Measurements from ENCODE around the gene RNF212B.
"Not testable (repeated sequence)": the region's sequence is repeated elsewhere in the genome, so short reads cannot be mapped to it uniquely, and the experiment has no call there.

Gene RNF212B

GRCh38 chr14:23237772-23238594, at the start of gene RNF212B:
RNF212B (plus strand) TSS chr14:23237936; CDS start chr14:23240346, 2,410 bp downstream.
- DNase-seq: peak; percentile 92

- no peak for DNase-seq
Observed at GRCh38 chr14:23193432-23193831, 44.3 kb upstream of the RNF212B start.

- DNase-seq: no peak
Observed at GRCh38 chr14:23195552-23196101, 42.1 kb upstream of the RNF212B start.

GRCh38 chr14:23196487-23196886, 41.2 kb upstream of the RNF212B start:
- not testable (repeated sequence) for DNase-seq

- not testable (repeated sequence) for DNase-seq
Observed at GRCh38 chr14:23199141-23199540, 38.6 kb upstream of the RNF212B start.

DNA sequence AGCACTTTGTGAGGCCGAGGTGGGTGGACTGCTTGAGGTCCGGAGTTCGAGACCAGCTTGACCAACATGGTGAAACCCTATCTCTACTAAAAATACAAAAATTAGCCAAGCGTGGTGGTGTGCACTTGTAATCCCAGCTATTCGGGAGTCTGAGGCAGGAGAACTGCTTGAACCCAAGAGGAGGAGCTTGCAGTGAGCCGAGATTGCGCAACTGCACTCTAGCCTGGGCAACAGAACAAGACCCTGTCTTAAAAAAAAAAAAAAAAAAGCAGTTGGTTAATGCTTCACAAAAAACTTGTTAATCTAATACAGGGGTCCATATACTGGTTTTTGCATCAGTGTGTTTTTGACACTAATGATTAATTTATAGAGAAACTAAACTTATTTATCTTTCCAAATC, 35.7 kb upstream of the RNF212B start:
- DNase-seq: no peak

DNA sequence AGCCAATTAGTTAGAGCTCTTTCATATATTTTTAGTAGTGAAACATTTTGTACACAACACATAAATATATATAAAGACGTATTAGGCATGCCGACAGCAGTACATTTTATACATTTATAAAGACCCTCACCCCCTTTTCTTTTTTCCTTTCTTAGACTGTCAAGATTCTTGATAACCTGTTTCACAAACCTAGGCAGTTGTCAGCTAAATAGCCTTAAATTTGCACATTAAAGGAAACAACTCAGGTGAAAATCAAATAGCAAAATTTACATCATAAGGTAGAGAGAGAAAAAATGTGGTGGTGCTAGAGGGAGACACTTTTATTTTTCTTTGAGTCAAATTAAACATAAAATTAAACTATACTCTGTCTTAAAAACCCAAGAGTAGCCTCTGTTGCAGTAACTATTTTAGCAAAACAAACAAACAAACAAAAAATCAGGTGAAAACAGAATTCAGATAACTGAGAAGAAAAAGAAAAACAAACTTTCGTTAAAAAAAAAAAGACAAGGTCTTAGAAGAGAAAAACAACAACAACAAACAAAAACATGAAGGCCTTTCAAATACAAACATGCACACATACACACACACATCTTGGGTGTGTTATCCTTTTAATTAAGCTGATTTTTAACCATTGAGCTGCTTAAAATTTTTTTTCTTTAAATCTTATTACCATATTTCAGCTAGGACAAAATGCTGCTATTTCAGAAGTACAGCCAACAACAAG, 31.2 kb upstream of the RNF212B start:
- no peak for DNase-seq

DNA sequence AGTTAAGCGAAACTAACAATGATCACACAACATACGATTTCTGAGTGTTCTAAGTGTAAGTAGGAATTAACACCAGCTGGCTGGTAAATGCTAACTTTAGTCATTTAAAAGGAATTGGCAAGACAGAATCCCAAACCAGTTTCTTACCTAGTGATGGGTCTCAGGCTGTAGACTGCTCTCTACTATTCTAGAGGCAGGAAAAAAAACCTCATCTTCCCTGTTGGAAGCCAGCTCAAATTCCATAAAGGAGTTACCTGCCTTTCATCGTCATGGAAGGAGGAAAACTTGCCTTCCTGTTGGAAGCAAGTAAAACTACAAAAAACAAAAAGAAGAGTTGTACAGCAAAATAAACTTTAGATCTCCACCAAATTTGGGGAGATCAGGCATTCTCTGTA, 30.6 kb upstream of the RNF212B start:
- DNase-seq: no peak

DNA sequence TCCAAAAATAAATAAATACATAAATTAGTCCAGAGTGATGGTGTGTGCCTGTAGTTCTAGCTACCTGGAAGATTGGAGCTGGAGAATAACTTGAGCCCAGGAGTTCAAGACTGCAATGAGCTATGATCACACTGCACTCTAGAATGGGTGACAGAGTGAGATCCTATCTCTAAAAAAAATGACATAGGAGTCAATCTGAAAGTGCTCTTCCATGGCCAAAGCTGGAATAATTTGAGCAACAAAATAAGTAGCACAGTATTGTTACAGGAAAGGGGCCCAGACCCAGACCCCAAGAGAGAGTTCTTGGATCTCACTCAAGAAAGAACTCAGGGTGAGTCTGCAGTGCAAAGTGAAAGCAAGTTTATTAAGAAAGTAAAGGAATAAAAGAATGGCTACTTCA, 29.4 kb upstream of the RNF212B start:
- no peak for DNase-seq

GRCh38 chr14:23209651-23210423, 27.9 kb upstream of the RNF212B start:
- DNase-seq: no peak

DNA sequence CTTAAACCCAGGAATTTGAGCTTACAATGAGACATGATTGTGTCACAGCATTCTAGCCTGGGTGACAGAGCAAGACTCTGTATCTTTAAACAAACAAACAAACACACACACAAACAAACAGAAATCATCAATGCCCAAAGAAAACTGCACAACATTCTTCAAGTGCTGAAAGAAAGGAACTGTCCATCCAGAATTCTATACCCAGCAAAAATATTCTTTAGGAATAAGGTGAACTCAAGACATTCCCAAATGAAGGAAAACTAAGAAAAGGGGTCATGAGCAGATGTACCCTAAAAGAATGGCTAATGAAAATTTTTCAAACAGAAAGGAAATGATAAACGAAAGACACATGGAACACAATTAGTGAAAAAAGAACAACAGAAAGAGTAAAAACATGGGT, 22.3 kb upstream of the RNF212B start:
- no peak for DNase-seq

DNA sequence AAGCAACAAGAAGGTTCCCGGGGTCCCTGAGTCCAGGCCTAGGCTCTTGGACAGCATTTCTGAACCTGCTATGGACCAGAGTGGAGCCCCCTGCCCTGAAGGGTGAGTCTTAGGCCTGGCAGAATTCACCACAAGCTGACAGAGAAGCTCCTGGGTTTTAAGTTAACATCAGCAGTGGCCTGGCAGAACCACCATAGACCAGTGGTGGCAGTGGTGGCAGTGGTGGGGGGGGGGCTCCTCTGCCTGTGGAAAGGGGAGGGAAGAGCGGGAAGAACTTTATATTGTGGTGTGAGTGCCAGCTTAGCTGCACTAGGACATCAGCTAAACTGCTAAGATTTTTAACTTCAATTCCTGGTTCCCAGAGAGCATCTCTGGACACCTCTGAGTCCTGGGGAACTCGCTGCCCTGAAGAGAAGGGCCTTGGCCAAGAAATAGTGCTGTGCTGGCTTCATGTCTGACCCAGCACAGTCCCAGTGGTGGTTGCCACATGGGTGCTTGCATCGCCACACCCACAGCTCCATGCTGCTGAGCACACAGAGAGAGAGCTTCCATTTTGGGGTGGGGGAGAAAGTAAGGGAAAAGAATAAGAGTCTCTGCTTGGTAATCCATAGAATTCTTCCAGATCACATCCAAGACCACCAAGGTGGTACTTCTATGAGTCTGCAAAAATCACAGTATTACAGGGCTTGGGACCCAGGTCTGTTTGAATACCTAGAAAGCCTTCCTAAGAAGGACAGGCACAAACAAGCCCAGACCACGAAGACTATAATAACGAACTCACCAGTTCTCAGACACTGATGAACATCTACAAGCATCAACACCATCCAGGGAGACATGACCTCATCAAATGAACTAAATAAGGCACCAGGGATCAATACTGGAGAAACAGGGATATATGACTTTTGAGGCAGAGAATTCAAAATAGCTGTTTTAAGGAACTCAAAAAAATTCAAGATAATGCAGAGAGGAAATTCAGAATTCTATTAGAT, 20.4 kb upstream of the RNF212B start:
- DNase-seq: no peak

DNA sequence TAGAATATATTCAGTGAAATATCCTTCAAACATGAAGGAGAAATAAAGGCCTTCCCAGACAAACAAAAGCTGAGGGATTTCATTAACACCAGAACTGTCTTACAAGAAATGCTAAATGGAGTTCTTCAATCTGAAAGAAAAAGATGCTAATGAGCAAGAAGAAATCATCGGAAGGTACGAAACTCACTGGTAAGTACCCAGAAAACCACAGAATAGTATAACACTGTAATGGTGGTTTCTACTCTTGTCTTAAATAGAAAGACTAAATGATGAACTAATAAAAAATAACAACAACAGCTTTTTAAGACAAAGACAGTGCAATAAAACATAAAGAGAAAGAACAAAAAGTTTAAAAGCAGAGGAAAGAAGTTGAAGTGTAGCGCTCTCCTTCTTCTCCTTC, 18.7 kb upstream of the RNF212B start:
- DNase-seq: no peak

DNA sequence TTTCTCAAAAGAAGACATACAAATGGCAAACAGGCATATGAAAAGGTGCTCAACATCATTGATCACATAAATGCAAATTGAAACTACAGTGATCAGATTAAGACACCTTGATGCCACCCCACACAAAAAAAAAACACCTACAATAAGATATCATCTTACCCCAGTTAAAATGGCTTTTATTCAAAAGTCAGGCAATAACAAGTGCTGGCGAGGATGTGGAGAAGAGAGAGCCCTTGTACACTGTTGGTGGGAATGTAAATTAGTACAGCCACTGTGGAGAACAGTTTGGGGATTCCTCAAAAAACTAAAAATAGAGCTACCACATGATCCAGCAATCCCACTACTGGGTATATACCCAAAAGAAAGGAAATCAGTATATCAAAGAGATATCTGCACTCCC, 12.8 kb upstream of the RNF212B start:
- not testable (repeated sequence) for DNase-seq

GRCh38 chr14:23227566-23227965, 10.2 kb upstream of the RNF212B start:
- no peak for DNase-seq

DNA sequence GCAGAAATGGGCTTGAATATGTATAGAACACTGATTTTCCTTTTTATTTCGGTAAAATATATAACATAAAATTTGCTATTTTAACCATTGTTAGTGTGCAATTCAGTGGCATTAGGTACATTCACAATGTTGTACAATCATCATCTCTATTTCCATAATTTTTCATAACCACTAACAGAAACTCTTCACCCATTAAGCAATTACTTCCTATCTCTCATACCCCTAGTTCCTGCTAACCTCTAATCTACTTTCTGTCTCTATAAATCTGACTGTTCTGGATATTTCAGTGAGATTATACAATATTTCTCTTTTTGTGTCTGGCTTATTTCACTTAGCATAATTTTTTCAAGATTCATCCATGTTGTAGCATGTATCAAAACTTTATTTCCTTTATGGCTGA, 8.9 kb upstream of the RNF212B start:
- DNase-seq: no peak

DNA sequence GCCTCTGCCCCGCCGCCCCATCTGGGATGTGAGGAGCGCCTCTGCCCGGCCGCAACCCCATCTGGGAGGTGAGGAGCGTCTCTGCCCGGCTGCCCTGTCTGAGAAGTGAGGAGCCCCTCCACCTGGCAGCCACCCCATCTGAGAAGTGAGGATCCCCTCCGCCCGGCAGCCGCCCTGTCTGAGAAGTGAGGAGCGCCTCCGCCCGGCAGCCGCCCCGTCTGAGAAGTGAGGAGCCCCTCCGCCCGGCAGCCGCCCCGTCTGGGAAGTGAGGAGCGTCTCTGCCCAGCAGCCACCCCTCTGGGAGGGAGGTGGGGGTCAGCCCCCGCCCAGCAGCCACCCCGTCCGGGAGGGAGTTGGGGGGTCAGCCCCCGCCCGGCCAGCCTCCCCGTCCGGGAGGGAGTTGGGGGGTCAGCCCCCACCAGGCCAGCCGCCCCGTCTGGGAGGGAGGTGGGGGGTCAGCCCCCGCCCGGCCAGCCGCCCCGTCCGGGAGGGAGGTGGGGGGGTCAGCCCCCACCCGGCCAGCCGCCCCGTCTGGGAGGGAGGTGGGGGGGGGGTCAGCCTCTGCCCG, 5.4 kb upstream of the RNF212B start:
- not testable (repeated sequence) for DNase-seq

DNA sequence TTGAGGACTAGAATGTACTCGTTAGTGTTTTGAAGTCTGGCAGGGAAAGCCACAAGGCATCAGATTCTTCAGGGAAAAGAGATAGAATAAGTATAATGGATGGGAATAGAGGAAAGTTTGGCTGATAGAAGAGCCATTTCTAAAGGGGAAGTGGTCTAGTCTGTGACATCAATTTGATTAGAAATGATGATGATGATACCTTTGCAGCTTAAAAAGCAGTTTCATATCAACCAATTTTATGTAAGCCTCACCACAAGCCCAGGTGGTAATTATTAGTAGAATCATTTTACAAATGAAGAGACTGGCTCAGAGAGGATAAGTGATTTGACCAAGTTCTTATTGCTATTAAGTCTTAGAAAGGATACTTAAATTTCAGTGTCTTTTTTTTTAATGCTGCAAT, 2.9 kb downstream of the RNF212B start:
- DNase-seq: no peak

DNA sequence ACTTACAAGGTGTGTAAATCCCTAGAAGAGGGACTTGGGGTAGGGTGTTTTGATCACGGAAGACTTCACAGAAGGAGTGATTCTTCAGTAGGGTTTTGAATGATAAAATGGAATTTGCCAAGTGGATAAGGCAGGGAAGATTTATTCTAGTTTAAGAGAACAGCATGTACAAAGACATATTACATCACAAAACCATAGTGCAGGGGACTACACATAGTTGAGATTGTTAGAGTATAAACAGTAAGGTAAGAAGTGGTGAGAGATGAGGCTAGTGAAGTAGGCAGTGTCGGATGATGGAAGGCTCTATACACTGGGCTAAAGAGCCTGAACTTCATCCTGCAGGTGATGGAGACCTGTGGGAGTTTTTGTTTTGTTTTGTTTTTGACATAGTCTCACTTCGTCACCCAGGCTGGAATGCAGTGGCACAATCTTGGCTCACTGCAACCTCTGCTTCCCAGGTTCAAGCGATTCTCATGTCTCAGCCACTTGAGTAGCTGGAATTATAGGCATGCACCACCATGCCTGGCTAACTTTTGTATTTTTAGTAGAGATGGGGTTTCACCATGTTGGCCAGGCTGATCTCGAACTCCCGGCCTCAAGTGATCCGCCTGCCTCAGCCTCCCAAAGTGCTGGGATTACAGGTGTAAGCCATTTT, 3.5 kb downstream of the RNF212B start:
- DNase-seq: not testable (repeated sequence)

DNA sequence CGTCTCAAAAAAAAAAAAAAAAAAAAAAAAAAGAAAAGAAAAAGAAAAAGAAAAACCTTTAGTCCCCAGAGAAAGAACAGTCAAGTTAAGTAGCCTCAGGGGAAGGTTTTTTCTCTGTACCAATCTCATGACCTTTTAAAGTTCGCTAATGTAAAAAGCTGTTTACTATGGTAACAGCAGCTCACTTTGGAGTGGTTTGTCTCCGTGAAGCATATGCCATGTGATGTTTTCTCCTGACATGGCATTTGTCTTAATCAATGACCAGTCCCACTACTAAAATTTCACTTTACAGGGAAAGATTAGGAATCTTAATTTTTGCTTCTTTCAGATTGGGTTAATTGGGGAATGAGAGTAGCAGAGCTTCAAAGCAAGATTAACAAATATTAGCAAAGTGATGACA, 4.3 kb downstream of the RNF212B start:
- DNase-seq: no peak

DNA sequence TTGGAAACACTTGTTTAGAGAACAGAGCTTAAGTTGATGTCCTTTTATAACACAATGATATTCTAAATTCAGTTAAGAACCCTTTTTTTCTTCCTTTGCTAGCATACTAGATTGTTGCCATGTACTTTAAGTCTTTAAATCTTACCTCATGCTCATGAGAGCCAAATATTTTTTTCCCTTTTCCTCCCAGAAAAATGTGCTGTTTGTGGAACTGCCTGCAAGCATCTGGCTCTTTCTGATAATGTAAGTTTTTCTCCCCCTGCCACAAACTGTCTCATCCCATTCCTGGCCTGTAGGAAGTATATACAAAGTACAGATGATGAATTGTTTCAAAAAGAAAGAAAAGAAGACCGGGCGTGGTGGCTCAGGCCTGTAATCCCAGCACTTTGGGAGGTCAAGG, 5.3 kb downstream of the RNF212B start:
- no peak for DNase-seq
